HG02943 (cell line): ENCODE measurements around the gene MRPS22.
"Not testable (repeated sequence)": the region's sequence is repeated elsewhere in the genome, so short reads cannot be mapped to it uniquely, and the experiment has no call there.

Source experiments
- ATAC-seq: cut with Tn5 transposase; IDR thresholded peaks from one replicate; pipeline ENCODE4 v1.9.1; 2021; ENCODE audit warnings: mild to moderate bottlenecking, low read depth, moderate library complexity; ENCODE audit not compliant: unreplicated experiment

The MRPS22 gene

GRCh38 chr3:139332092-139332491 is 11.7 kb upstream of the MRPS22 start:
- no peak for ATAC-seq

GRCh38 chr3:139334675-139335074 is 9.1 kb upstream of the MRPS22 start:
- ATAC-seq, result not testable (repeated sequence)

GRCh38 chr3:139338405-139338804 is 5.4 kb upstream of the MRPS22 start:
- no peak for ATAC-seq

GRCh38 chr3:139339219-139339906 is 4.5 kb upstream of the MRPS22 start:
- ATAC-seq, result no peak

- ATAC-seq, result no peak
Measured at GRCh38 chr3:139340784-139341183, 3.0 kb upstream of the MRPS22 start.

GRCh38 chr3:139342054-139342453 is 1.8 kb upstream of the MRPS22 start:
- ATAC-seq, result no peak

- ATAC-seq, result no peak
Measured at GRCh38 chr3:139346771-139347170, 3.0 kb downstream of the MRPS22 start.

GRCh38 chr3:139353920-139354556 is 10.2 kb downstream of the MRPS22 start:
- no peak for ATAC-seq

- ATAC-seq, result no peak
Measured at GRCh38 chr3:139354661-139355060, 10.8 kb downstream of the MRPS22 start.

GRCh38 chr3:139355476-139355875 is 11.7 kb downstream of the MRPS22 start:
- ATAC-seq, result no peak

GRCh38 chr3:139355891-139356290 is 12.1 kb downstream of the MRPS22 start:
- no peak for ATAC-seq

- no peak for ATAC-seq
Measured at GRCh38 chr3:139357899-139358298, 14.1 kb downstream of the MRPS22 start.

- ATAC-seq, result no peak
Measured at GRCh38 chr3:139358841-139359562, 15.2 kb downstream of the MRPS22 start.

GRCh38 chr3:139361276-139361675 is 17.5 kb downstream of the MRPS22 start:
- no peak for ATAC-seq

- no peak for ATAC-seq
Measured at GRCh38 chr3:139364549-139364948, 20.7 kb downstream of the MRPS22 start.

GRCh38 chr3:139374099-139374498 is 30.3 kb downstream of the MRPS22 start:
- no peak for ATAC-seq

GRCh38 chr3:139377378-139377777 is 33.6 kb downstream of the MRPS22 start:
- ATAC-seq, result no peak

GRCh38 chr3:139378587-139379241 is 34.9 kb downstream of the MRPS22 start:
- ATAC-seq, result no peak

- no peak for ATAC-seq
Measured at GRCh38 chr3:139380575-139380974, 36.8 kb downstream of the MRPS22 start.

- ATAC-seq, result not testable (repeated sequence)
Measured at GRCh38 chr3:139382291-139382690, 38.5 kb downstream of the MRPS22 start.

- ATAC-seq, result no peak
Measured at GRCh38 chr3:139388077-139388476, 44.3 kb downstream of the MRPS22 start.
